ENCODE measurements around the gene TM4SF4.

TM4SF4 gene

DNA sequence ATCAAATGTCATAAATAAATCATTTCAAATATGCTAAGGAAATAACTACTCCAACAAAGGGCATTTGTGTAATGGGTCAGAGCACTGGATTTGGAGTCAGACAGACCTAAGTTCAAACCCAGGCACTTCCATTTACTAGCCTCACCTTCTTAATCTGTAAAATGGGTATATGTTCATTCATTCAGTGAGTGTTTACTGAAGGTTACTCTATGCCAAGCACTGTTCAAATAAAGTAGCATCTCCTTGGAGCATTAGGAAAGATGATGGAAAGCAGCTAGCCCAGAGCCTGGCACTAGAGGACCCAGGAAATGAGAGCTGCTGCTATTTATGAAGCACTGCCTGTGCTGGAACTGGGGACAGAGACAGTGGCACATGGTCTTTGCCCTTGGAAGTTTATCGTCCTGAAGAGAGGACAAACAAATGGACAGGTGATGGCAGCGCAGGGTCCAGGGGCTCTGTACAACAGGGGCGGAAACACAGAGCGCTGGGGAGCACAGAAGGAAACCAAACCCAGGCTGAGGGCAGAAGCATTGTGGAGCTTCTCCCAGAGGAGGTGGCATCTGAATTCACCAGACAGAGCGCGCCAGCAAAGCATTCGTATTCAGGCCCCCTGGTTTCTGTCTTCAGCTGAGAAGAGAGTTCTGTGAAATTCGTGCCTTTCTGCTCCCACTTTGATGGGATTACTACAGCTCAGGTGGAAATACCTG is 19.0 kb downstream of the TM4SF4 start (continued):
- no peak for TF ChIP-seq SNAI2 (CRISPR knock-in tag; IDR thresholded peaks at IDR 0.05)
- no peak for TF ChIP-seq PATZ1 (CRISPR knock-in tag; IDR thresholded peaks at IDR 0.05; ENCODE audit: borderline replicate concordance)
- no peak for TF ChIP-seq CREB5 (CRISPR knock-in tag; IDR thresholded peaks at IDR 0.05; ENCODE audit: low read depth)
- TF ChIP-seq TOX (CRISPR knock-in tag; IDR thresholded peaks at IDR 0.05; ENCODE audit: borderline replicate concordance) = no peak
- TF ChIP-seq, protein P1, sequence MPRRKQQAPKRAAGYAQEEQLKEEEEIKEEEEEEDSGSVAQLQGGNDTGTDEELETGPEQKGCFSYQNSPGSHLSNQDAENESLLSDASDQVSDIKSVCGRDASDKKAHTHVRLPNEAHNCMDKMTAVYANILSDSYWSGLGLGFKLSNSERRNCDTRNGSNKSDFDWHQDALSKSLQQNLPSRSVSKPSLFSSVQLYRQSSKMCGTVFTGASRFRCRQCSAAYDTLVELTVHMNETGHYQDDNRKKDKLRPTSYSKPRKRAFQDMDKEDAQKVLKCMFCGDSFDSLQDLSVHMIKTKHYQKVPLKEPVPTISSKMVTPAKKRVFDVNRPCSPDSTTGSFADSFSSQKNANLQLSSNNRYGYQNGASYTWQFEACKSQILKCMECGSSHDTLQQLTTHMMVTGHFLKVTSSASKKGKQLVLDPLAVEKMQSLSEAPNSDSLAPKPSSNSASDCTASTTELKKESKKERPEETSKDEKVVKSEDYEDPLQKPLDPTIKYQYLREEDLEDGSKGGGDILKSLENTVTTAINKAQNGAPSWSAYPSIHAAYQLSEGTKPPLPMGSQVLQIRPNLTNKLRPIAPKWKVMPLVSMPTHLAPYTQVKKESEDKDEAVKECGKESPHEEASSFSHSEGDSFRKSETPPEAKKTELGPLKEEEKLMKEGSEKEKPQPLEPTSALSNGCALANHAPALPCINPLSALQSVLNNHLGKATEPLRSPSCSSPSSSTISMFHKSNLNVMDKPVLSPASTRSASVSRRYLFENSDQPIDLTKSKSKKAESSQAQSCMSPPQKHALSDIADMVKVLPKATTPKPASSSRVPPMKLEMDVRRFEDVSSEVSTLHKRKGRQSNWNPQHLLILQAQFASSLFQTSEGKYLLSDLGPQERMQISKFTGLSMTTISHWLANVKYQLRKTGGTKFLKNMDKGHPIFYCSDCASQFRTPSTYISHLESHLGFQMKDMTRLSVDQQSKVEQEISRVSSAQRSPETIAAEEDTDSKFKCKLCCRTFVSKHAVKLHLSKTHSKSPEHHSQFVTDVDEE (CRISPR knock-in tag; IDR thresholded peaks at IDR 0.05) = no peak
- TF ChIP-seq ZNF8 (CRISPR knock-in tag; IDR thresholded peaks at IDR 0.05) = no peak
- no peak for TF ChIP-seq ZNF70 (CRISPR knock-in tag; IDR thresholded peaks at IDR 0.05)

DNA sequence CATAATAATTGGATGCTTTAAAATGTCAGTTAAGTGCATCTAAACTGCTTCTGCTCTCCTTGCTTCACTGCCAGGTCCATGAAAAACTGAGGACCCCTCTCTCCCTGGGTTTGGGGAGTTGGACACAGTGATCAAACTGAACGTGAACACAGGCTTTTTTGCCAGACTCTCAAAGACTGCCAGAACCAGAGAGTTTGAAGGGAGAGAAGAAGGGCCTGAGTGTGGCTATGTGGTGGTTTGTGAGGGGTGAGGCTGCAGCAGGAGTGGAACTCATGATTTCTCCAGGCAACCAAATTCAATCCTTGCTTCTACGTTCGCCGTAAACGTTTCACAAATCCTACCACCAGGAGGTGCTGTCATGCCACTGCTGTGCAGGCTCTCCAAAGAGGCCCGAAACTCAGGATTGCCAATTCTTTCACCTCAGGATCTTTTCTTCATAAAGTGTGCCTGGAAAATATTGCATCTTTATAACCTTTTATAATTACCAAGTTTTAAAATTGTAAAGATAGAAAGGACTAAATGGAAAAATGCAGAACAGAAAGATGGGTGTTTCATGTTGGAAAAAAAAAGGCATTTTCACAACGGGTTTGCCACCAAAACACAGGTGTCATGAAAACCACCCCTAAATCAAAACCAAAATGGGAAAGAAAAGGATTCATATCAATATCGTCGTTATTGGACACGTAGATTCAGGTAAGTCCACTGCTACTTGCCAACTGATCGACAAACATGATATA is 19.7 kb downstream of the TM4SF4 start:
- ATAC-seq = peak; percentile 93
- TF ChIP-seq ARNTL (CRISPR knock-in tag; IDR thresholded peaks at IDR 0.05; ENCODE audit: borderline replicate concordance, low read depth) = no peak
- no peak for TF ChIP-seq RARB (CRISPR knock-in tag; IDR thresholded peaks at IDR 0.05)
- TF ChIP-seq CSDC2 (CRISPR knock-in tag; IDR thresholded peaks at IDR 0.05) = no peak
- TF ChIP-seq POU6F1 (CRISPR knock-in tag; IDR thresholded peaks at IDR 0.05; ENCODE audit: borderline replicate concordance, low read depth) = no peak
- no peak for TF ChIP-seq CREB5 (CRISPR knock-in tag; IDR thresholded peaks at IDR 0.05; ENCODE audit: low read depth)
- no peak for TF ChIP-seq ISL1 (CRISPR knock-in tag; IDR thresholded peaks at IDR 0.05)

GRCh38 chr3:149494759-149495580 is 20.5 kb downstream of the TM4SF4 start:
- ATAC-seq = peak; percentile 74
- TF ChIP-seq ESRRG (CRISPR knock-in tag; IDR thresholded peaks at IDR 0.05) (no peak), ZNF565 (CRISPR knock-in tag; conservative IDR thresholded peaks at IDR 0.05; ENCODE audit: low read depth) (no peak), TOX (CRISPR knock-in tag; IDR thresholded peaks at IDR 0.05; ENCODE audit: borderline replicate concordance) (no peak), GLIS3 (CRISPR knock-in tag; IDR thresholded peaks at IDR 0.05) (no peak)
- TF ChIP-seq, protein P1 (CRISPR knock-in tag; IDR thresholded peaks at IDR 0.05) = no peak
